HG03196 (cell line): ENCODE data around the gene EIF5A.
A peak's percentile ranks its signal among the peaks of the same experiment; 100 is the strongest.
"Not testable (repeated sequence)": the region's sequence is repeated elsewhere in the genome, so short reads cannot be mapped to it uniquely, and the experiment has no call there.

Experiments used
- ATAC-seq: cut with Tn5 transposase; IDR thresholded peaks from one replicate; pipeline ENCODE4 v1.9.1; 2021; ENCODE audit not compliant: unreplicated experiment

EIF5A gene

GRCh38 chr17:7329374-7329996 lies 22.1 kb downstream of the EIF5A start:
- peak; percentile 49 for ATAC-seq

GRCh38 chr17:7329997-7330637 lies 22.7 kb downstream of the EIF5A start:
- ATAC-seq = peak; percentile 34

GRCh38 chr17:7330638-7331015 lies 23.2 kb downstream of the EIF5A start:
- no peak for ATAC-seq

- no peak for ATAC-seq
Observed at GRCh38 chr17:7332111-7332510, 24.7 kb downstream of the EIF5A start.

- not testable (repeated sequence) for ATAC-seq
Observed at GRCh38 chr17:7332600-7333069, 25.2 kb downstream of the EIF5A start.

GRCh38 chr17:7334938-7335538 lies 27.6 kb downstream of the EIF5A start:
- no peak for ATAC-seq

GRCh38 chr17:7335765-7336164 lies 28.3 kb downstream of the EIF5A start:
- ATAC-seq = not testable (repeated sequence)

- ATAC-seq = peak; percentile 67
Observed at GRCh38 chr17:7336240-7337175, 29.1 kb downstream of the EIF5A start, which contains the start of gene ACAP1. Gene ACAP1 (plus strand): TSS chr17:7336529. CDS start chr17:7336735, 206 bp downstream.

GRCh38 chr17:7337600-7337999 lies 30.2 kb downstream of the EIF5A start:
- not testable (repeated sequence) for ATAC-seq

GRCh38 chr17:7340179-7340578 lies 32.8 kb downstream of the EIF5A start:
- no peak for ATAC-seq

GRCh38 chr17:7341842-7342241 lies 34.4 kb downstream of the EIF5A start:
- ATAC-seq = no peak

- ATAC-seq = no peak
Observed at GRCh38 chr17:7343250-7343649, 35.8 kb downstream of the EIF5A start.

GRCh38 chr17:7346761-7347614 lies 39.6 kb downstream of the EIF5A start:
- ATAC-seq = no peak

- no peak for ATAC-seq
Observed at GRCh38 chr17:7347630-7348477, 40.4 kb downstream of the EIF5A start.

- ATAC-seq = no peak
Observed at GRCh38 chr17:7348478-7349242, 41.2 kb downstream of the EIF5A start.

- ATAC-seq = peak; percentile 68
Observed at GRCh38 chr17:7351665-7352502, 44.5 kb downstream of the EIF5A start, which contains the start of gene KCTD11. Gene KCTD11 (plus strand): TSS chr17:7352162.

- no peak for ATAC-seq
Observed at GRCh38 chr17:7352503-7352889, 45.1 kb downstream of the EIF5A start.
